Kidney epithelial cell (primary cell): Measurements from ENCODE around the gene MYO7A. TPM values are rescaled to one million over a fixed set of nuclear protein-coding genes. Genes with fewer than 3 reads are reported as not detected.

Experiments
- DNase-seq: peaks from one replicate; pipeline ENCODE4 v3.0.0-alpha.2; 2010; ENCODE audit warnings: low read depth
- H3K27me3 ChIP-seq: 2 replicates; pipeline ENCODE4 v1.6.0; 2011; ENCODE audit warnings: low read length; ENCODE audit not compliant: control insufficient read depth, insufficient read depth
- H3K36me3 ChIP-seq: 2 replicates; pipeline ENCODE4 v1.5.1; 2011; ENCODE audit warnings: low read length; ENCODE audit not compliant: control insufficient read depth, insufficient read depth
- H3K4me3 ChIP-seq: 2 replicates; pipeline ENCODE4 v1.5.1; 2011; ENCODE audit warnings: low read depth, mild to moderate bottlenecking, control low read depth, low read length
- CTCF ChIP-seq: IDR thresholded peaks from 2 replicates; pipeline ENCODE4 v1.5.1; 2011; ENCODE audit warnings: mild to moderate bottlenecking, moderate library complexity, low read length, control low read depth, inconsistent platforms; ENCODE audit not compliant: insufficient read depth, poor library complexity, severe bottlenecking
- total RNA-seq: library from RNA; depleted of rRNA; stranded (reverse); fragments of >200 nt; gene quantifications from 2 replicates; pipeline ENCODE4 v1.2.3, GENCODE V29; 2015

MYO7A gene
- total RNA-seq, 1 donor from 2014 or later, result 0.17 TPM

GRCh38 chr11:77155556-77156130 lies 27.6 kb downstream of the MYO7A start:
- H3K27me3 ChIP-seq, result peaks cover 18% of the 10 kb centered on the region
- H3K36me3 ChIP-seq, result no peaks in the 10 kb centered on the region
- DNase-seq, result no peak
- H3K4me3 ChIP-seq, result no peak overlapping the region
- TF ChIP-seq CTCF, result no peak

- Histone ChIP-seq H3K27me3 (peaks cover 14% of the 10 kb centered on the region), H3K36me3 (no peaks in the 10 kb centered on the region), H3K4me3 (no peak overlapping the region)
- no peak for TF ChIP-seq CTCF
- DNase-seq, result no peak
Measured at GRCh38 chr11:77156396-77157195, 28.6 kb downstream of the MYO7A start.

DNA sequence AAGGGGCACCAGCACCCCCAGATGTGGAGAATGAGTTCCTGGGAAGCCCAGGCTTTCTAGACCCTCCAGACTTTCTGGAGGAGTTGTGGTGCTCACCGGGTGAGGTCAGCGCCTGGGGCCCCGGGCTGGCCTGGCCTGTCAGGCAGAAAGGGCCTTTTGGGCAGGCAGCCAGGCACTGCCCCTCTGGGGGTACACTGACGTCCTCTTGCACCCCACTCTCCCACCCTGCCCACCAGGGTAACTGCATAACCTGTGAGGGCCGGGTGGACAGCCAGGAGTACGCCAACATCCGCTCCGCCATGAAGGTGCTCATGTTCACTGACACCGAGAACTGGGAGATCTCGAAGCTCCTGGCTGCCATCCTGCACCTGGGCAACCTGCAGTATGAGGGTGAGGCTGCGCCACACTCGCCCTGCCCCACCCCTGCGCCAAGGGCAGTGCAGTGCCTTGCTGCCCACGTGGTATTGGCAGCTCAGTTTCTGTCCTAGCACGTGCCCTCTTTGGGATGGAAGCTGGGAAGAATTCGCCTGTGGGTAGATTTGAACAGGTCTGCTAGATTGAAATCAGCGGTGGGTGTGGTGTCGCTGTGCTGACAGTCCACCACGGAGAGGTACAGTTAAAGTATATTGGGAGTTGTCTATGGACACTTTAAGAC lies 30.1 kb downstream of the MYO7A start:
- H3K27me3 ChIP-seq, result peaks cover 14% of the 10 kb centered on the region
- no peaks in the 10 kb centered on the region for H3K36me3 ChIP-seq
- no peak for DNase-seq
- H3K4me3 ChIP-seq, result no peak overlapping the region
- no peak for TF ChIP-seq CTCF

DNA sequence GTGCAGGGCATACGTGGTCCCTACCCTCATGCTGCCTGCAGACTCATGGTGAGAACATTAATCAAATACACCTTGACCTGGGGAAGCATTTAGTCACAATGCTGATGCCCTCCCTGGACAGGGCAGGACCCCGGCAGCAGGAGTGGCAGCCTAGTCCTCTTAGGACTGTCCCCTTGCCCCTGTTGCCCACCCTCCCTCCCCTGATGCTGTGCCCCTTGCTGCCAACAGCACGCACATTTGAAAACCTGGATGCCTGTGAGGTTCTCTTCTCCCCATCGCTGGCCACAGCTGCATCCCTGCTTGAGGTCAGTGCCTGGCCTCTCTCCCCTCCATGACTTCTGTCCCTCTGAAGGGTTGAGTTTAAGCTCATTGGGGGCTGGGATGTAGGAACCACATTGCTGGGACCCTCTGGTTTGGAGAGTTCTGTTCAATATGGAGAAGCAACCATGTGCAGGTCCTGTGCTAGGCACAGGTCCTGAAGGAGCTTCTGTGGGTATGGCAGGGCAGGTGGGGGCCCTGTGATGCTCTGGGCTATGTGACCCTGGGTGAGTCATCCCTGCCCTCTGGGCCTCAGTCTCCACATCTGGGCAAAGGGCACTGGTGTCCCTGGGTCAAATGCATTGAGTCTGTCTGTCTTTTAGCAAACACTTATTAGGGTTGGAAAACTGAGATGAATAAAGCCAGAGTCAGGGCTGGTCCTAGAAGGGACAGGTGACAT lies 31.3 kb downstream of the MYO7A start:
- no peak for TF ChIP-seq CTCF
- Histone ChIP-seq H3K27me3 (peaks cover 9% of the 10 kb centered on the region), H3K4me3 (no peak overlapping the region), H3K36me3 (no peaks in the 10 kb centered on the region)
- no peak for DNase-seq

- H3K36me3 ChIP-seq, result no peaks in the 10 kb centered on the region
- peaks cover 8% of the 10 kb centered on the region for H3K27me3 ChIP-seq
- DNase-seq, result no peak
- TF ChIP-seq CTCF, result no peak
- H3K4me3 ChIP-seq, result no peak overlapping the region
Measured at GRCh38 chr11:77159937-77160495, 32.0 kb downstream of the MYO7A start.
